DMS79 (cell line): ENCODE results near the gene TBC1D3B.
"Not testable (repeated sequence)": the region's sequence is repeated elsewhere in the genome, so short reads cannot be mapped to it uniquely, and the experiment has no call there.

Source experiments
- DNase-seq: peaks from one replicate; lab custom pipeline; 2025; lab: John Stamatoyannopoulos, UW

TBC1D3B gene

DNA sequence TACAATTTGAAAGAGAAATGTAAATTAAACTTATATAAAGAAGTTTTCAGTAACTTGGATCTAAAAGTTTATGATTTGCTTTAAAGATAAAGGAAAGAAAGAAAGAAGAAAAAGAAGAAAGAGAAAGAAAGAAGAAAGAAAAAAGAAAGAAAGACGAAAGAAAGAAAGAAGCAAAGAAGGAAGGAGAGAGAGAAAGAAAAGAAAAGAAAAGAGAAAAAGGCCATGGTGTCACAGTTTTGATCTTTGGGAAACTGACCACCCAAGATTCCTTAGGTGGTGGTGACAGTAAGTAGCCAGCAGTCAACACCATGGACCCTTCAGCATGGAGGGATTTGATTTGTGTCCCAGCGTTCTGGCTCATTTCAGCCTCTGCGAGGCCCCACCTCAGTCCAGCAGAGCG, 24.7 kb upstream of the TBC1D3B start:
- DNase-seq, result not testable (repeated sequence)

DNA sequence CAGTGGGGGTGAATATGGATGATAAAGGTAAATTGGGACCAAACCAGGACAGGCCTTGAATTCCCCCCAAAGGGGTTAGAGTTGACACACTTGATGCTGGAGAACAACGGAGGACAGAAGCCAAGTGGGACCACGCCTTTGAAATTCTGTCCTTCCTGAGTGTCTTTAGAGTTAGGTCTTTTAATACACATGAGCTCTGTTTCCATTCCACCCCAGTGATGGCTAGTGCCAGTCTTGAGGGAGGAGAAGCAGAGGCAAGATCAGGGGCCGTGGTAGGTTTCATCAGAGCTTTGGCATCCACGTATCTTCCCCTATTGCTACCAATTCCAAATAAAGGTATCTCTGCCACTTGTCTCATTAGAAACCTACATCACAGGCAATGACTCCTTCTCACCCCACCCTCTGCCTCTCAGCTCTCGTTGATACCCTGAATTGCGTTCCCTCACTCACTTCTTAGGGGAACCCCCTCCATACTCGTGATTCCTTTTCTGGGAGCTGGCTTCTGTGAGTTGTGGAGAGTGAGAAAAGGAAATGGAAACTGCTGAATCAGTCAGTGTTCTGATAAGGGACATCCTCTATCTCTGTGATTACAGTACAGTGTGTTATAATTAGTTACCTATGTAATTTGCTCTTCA, 22.5 kb upstream of the TBC1D3B start:
- DNase-seq, result no peak

DNA sequence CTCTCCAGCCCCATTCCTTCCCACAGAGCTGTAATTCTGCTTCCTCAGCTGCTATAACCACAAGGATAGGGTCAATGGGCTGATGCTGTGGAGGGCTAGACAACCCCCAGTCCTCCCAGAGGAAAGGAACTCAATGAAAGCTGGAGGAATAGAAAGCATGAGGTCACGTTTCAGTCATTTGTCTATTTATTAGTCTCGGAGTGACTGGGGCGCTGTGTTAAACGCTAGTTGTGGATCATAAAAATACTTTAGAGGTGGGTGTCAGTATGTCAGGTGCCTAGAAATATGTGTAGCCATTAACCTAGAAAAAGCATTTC, 20.9 kb upstream of the TBC1D3B start:
- DNase-seq, result no peak

DNA sequence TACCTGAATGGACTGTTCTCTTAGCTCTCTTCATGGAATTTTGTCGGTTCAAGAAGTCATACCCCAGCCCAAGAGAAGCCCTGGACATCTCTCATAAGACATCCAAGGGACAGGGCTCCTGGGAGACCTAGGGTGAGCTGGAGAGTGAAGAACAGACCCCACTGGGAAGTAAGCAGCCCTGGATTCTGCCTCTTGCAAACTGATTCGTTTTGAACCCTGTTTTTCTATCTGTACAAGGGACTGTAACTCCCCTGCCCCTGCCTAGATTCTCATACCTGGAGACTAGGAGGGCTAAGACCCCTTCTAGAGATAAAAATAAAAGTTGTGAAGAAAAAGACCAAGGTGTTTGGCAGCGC, 19.7 kb upstream of the TBC1D3B start:
- DNase-seq, result no peak

DNA sequence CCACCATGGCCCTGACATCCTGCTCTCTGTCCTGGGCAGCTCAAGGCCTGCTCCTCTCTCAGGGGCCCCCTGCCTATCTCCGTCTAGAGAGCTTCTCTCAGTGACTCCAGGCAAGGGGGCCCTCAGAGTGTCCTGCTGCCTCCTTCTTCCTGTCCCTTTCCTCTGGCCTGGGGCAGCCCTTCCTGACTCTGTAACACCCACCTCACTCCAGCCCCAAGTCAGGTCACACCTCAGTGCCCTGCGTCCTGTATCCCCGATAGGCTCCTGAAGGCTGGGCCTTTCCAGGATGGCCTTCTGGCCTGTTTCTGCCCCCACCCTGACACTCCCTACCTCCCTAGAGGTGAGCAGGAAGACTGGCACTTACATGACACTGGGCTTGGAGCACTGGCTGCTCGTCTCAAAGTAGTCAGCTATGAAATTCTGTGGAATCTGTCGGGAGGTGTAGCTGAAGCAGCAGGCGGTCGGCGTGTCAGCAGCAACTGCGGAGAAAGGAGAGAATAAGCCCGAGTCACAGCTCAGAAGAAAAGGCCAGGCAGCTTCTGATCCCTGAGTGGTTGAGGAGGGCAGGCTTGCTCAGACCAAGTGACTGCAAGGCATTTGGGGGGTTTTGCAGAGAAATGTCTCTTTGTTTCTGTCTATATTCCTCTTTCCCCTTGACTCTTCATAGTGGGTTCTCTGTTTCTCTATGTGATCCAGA, 19.1 kb upstream of the TBC1D3B start:
- DNase-seq, result no peak

DNA sequence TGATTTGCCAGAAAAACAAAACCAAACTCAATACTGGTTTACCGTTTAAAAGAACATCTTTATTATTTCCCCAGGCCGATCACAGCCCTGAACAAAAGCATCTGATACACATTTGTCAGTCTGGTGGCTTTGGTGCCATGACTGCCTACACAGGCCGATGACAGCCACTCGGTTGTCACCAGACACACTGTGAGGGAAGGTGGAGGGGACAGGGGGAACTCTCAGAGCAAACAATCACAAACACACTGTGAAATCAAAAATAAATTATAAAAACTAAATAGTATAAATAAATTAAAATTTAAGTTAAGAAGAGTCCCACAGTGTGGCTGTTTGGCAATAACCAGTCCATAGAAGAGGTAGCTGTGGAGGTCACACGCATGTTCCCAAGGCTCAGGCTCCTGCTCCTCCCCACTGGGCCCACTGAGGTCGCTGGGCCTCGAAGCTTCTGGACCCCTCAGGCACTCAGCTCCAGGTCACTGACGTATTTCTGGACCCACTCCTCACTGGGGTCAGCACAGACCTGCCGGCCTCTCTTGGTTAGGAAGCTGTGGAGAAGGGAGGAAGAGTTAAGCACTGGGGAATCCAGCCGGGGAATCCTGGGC, 18.5 kb upstream of the TBC1D3B start:
- not testable (repeated sequence) for DNase-seq

DNA sequence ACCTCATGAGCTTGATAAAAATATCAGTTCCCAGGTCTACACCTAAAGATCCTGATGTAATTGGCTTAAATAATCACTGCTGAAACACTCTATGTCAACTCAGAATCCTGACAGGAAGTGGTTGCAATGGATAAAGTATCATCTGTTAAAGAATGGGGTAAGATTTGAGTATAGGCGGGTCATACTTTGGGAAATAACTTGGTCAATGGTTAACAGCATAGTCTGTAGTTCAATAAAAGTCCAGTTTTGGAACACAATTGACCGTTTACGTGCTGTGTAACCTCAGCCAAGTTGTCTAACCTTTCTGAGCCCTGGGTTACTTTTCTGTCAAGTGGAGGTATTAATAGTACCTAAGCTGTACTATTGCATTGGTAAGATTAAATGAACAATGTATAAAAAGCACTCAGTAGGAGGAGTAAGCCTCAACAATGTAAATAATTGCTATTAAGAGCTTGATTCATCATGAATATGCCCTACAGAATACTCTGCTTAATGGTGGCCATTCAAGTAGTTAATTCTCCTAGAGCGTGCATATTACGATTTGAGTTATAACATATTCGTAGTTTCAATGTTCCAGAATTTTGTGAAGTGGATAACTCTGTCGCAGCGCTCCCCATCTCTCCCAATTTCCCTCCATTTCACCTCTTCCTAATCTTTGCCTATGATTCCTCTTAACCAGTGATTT, 17.9 kb upstream of the TBC1D3B start:
- DNase-seq, result not testable (repeated sequence)

DNA sequence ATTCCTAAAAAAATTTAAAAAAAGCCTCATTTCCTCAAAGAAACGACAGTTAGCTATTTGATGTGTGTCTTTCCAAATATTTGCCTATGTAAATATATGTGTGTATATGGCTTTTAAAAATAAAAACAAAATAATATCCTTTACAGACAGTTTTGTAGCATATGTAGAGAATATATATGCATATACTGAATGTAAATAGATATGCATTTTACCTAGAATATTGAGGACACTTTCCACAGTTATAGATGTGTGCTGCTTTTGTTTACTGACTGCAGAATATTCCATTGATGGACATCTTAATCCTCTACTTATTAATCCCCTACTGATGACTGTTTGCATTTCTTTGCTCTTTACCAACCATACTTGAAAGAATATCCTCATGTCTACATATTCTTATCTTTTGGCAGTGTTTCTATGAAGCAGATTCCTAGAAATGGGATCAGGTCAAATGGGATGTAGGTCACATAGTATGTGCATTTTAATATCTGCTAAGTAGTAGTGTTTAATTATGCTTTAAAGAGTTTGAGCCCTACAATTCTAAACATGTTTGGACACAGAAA, 16.9 kb upstream of the TBC1D3B start:
- no peak for DNase-seq

DNA sequence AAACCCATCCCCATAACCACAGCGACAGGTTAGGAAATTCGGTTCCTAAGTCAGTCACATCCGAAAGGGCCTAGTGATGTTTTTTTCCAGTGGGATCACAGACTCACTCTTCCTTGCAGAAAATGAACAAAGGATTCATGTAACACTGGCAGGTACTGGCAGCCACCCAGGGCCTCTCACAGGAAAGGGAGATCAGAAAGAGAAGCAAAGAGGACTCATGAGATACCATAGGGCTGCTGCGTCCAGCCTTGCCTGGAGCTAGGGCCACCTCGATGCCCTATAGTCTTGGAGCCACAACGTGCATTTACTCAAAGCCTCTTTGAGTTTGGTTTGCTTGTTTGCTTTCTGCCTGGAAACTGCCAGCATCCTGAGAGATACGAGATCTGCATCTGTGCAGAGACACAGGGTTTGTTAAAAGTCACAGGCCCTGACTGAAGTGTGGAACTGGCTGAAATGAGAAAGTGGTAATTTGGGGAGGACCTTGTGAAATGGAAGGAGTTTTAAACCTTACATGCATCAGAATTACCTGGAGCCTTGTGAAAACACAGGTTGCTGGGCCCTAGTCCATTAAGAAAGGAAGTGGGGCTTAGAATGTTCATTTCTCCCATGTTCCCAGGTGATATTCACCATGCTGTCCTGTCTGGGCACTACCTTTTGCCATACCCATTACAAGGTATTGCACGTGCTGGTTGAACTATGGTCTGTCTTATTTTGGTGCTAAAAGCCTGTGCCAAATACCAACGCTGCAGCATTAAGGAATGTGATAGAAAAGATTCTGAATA, 14.3 kb upstream of the TBC1D3B start:
- DNase-seq, result not testable (repeated sequence)

DNA sequence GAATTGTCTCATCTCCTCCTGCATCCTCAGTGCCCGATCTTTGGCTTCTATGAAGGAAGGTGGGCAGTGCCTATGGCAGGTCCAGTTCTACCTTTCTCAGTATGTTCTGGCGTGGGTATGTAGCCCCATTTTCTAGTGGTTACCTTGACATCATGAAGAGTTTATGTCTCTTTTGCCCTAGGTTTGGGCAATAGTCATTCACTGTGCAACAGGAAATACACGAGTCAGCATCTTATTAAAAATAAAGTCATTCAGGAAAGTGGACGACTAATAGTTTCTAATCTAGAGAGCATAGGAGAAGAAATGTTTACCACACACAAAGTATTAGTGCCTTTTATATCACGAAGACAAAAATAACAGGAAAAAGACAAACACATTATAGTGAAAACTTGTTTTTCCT, 13.6 kb upstream of the TBC1D3B start:
- not testable (repeated sequence) for DNase-seq

DNA sequence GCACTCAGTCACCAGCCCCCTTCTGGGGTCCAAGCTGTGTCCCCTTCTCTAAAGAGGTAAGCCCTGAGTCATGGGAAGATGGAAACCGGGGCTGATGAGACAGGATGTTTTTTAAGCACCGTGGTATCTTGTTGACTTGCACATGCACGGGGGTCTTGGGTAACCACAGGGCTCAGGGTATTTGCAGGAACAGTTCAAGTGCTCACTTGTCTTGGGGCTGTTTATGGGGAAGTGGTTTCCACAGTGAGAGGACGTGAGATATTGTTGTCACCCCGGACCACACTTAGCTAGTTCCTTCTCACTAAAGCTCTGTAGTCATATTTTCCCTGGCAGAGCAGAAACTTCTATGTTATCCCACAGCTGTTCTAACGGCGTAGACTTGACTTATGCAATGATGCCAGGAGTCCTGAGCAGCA, 12.5 kb upstream of the TBC1D3B start:
- DNase-seq, result no peak

DNA sequence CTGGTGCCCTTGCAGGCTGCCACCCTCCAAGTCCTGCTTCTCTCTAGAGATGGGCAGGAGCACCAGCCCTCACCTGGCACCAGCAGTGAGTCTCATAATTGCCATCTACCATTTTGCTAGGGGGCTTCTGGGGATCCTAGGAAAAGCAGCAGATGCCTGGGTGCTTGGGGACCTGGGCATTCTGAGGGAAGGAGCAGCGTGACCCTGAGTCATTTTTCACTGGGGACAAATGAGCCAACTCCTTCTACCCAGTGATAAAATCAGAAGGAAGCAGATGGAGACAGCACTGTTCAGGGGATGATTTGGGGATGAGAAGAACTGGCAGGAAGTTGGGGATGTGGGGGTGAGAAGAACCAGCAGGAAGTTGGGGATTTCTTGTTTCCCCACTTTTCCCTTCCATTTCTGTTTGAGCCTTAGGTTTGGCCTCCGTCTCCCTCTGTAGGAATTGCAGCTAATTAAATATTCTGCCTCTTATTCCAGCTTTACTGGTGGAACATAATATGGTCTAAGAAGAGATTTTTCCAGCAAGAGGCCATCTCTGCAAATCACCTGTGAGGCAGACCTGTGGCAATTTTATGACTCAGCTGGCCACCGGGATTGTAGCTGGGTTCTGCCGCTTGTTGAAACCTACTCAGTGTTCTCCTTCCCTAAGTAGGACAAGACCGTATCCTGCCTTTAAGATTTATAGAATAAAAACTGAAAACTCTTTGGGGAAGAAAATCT, 11.7 kb upstream of the TBC1D3B start:
- DNase-seq, result not testable (repeated sequence)

DNA sequence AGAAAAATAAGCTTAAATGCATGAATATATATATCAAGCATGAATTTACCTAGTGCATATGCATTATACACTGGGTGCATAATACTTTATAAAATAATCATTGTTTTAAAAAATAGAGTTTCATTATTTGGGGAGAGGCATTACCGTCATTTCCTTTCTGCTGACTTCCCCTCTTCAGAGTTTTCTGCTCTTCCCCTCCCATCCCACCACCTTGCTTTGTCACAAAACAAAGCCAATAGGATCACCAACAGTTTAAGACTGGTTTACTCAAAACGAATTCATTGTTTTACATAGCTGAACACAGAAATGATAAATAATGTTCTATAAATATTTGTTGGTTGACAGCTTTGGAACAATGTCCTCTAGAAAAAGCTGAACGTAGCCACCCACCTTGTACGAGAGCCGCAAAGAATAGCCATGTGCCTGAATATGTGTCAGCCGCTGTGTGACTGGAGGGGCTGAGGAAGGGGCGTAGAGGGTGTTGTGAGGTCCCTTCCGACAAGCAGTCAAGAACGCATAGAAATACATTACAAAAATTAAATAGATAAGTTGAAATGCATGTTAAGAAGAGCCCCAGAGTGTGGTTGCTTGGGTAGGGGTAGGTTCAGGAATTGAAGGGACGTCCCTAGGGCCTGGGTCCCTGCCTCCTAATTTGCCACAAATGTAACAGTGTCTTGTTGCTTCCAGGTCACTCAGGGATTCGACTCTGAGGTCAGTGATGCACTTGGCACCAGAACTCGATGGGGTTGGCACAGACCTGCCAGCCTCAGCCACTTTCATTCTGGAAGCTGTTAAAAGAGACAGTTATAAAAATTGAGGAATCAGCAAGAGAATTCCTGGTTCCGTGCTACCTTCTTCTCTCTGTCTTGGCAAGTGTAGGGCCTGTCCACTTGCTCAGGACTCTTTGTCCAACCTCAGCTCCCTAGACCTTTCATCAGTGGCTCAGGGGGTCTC, 10.7 kb upstream of the TBC1D3B start:
- not testable (repeated sequence) for DNase-seq

DNA sequence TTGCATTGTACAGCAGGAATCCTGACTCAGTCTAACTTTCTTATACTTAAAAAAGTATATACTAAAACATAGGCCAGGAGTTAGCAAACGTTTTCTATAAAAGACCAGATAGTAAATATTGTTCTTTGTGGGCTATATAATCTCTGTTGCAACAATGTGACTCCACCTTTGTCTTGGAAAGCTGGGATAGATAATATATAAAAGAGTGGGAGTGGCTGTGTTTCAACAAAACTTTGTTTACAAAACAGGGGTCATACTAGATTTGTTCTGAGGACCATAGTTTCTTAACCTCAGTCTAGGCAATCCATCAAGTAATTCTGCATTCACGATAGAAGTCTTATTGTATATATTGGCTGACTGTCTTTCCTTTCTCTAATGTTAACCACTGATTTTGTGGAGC, 9.0 kb upstream of the TBC1D3B start:
- no peak for DNase-seq

DNA sequence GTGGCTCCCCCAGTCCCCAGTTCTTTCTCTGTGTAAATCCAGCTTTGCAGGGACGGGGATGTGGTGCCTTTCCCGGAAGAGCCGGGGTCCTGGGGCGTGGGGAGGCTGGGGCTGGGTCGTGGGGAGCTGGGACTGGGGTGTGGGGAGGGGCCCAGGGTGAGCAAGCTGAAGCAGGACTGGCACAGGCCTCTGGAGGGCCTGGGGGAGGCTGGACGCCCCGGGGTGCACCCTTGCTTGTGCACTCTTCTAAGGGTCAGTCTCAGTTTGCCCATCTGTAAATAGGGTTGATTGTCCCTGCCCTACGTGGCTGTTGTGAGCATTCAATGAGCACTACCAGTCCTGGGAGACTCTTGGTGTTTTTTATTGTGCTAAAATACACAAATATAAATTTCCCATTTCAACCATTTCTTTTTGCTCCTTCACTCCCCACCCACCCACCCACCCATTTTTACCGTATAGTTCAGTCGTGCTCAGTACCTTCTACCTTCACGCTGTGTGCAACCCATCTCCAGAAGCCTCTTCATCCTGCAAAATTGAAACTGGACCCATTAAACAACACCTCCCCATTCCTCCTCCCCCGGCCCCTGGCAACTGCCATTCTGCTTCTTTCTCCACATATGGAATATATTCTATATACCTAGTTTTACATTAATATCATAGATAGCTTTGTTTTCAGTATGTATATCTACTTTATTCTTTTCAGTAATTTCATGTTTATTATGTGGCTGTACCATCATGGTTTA, 7.8 kb upstream of the TBC1D3B start:
- DNase-seq, result no peak

DNA sequence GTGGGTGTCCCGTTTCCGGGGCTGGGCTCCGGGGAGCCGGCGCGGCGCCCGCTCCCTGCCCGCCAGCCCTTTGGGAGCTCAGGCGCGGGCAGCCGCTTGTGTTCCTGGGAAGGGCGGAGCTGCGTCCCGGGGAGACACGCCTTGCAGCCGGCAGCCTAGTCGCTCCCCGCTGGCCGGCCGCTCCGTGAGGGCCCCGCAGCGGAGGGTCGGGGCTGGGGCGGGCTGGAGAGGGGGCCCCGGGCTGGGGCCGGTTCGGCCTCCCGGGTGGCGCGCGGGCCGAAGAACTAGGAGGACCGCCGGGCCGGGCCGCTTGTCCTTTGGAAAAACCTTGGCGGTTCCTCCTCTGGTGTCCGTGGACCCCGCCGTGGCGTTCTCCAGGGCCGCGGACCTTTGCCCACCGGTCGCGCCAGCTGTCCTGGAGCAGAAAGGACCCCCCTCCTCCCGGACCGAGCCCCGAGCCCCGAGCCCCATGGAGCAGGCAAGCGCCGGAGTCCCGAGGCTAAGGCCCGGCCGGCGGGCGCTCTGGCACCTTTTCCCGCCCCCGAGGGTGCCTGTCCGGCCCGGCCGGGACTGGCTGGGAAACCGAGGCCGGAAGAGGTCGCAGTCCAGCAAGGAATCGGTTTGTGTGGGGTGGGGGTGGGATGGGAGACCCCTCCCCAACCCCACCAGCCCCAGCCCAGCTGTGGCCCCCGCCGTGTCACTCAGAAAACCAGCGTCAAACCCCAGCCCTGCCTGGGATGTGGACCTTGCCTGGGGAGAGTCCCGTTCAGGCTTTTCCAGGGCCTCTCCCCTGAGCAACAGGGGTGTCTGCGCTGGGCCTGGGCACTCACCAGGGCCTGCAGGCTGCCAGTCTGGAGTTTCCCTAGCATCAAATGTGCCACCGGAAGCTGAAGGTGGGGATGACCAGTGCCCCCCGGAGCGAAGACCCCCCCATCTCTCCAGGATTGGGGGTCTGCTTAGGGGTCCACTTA, 6.8 kb upstream of the TBC1D3B start:
- DNase-seq, result no peak

DNA sequence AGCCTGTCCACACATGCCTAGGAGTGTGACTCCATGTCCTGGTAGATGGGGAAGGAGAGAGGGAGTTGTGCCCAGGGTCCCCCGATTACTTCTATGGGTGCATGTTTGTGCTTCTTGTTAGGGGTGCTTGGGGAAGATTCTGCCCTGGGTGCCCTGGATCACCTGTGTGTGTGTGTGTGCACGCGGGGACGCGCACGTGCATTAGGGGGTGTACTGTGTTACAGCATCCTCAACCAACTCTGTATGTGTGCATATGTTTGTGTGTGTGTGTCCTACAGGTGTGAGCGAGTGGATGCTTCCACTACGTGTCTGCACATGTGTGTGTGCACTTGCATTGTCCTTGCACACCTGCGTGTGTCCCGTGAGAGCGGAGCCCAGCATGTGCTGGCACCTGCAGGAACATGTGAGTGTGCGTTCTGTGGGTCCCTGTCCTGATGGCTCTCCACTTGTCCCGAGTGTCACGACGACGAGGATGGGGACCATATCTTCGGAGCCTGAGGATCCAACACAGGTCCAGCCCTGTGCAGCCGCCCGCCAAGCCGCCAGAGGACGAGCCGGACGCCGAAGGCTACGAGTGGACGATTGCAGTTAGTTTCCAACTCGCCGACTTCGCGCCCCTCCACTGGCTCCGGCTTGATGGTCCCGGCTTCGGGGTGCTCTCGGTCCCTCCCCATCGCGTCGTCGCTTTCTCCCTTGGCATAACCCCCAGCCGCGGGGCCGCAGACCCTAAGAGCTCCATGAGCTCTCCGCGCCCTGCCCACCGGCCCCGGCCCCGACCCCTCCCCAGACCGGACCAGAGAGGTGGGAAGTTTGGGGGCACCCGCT, 6.0 kb upstream of the TBC1D3B start:
- no peak for DNase-seq
